H1 (cell line): ENCODE results near the gene CASZ1. TPM values are rescaled to one million over a fixed set of nuclear protein-coding genes. Genes with fewer than 3 reads are reported as not detected.

Source experiments
- CTCF ChIA-PET: fragments of 300-600 bp; sonication (Branson Sonifier 250); formaldehyde crosslinking; loops from one replicate; lab custom pipeline; 2021; ENCODE audit not compliant: partially characterized antibody; lab: Charles Lee
- POLR2A ChIA-PET: fragments of 300-600 bp; sonication (Branson Sonifier 250); formaldehyde crosslinking; loops from one replicate; lab custom pipeline; 2021; ENCODE audit warnings: inconsistent platforms; ENCODE audit not compliant: partially characterized antibody; lab: Charles Lee
- DNase-seq, 2 experiments: peaks; one replicate each; pipeline versions ENCODE4 v3.0.0 to v3.0.0-alpha.2; 2010 to 2022; ENCODE audit warnings: low spot score in 2 of 2, low read depth in 1 of 2, mixed read lengths in 1 of 2
- FAIRE-seq: peaks from 2 replicates; lab custom pipeline; 2011; peaks lifted over from hg19 to GRCh38; lab: Jason Lieb, UNC
- H2AFZ ChIP-seq: 2 replicates; pipeline ENCODE4 v1.8.1; 2012; ENCODE audit warnings: low read length, inconsistent platforms
- H2AK5ac ChIP-seq: 2 replicates; pipeline ENCODE4 v1.6.1; 2013; ENCODE audit warnings: low read depth, low read length
- H2BK120ac ChIP-seq: replicated peaks from 2 replicates; pipeline ENCODE3; 2013; ENCODE audit warnings: low read depth, low read length, inconsistent platforms
- H2BK12ac ChIP-seq: 2 replicates; pipeline ENCODE4 v1.6.1; 2013; ENCODE audit warnings: low read depth, low read length
- H2BK15ac ChIP-seq: 2 replicates; pipeline ENCODE4 v1.6.1; 2013; ENCODE audit warnings: low read length
- H2BK20ac ChIP-seq: 2 replicates; pipeline ENCODE4 v1.6.1; 2013; ENCODE audit warnings: low read length
- H2BK5ac ChIP-seq: 2 replicates; pipeline ENCODE4 v1.6.1; 2013; ENCODE audit warnings: low read depth, low read length
- H3K14ac ChIP-seq: 2 replicates; pipeline ENCODE4 v1.6.1; 2013; ENCODE audit warnings: inconsistent platforms; ENCODE audit not compliant: insufficient read length
- H3K18ac ChIP-seq: 2 replicates; pipeline ENCODE4 v1.6.1; 2013; ENCODE audit warnings: low read length; ENCODE audit errors: extremely low read depth
- H3K23ac ChIP-seq: 2 replicates; pipeline ENCODE4 v1.6.1; 2013; ENCODE audit warnings: inconsistent platforms; ENCODE audit not compliant: insufficient read length
- H3K23me2 ChIP-seq: 2 replicates; pipeline ENCODE4 v1.6.1; 2013; ENCODE audit warnings: low read depth, low read length
- H3K27ac ChIP-seq: 2 replicates; pipeline ENCODE4 v1.6.1; 2011; ENCODE audit warnings: low read depth, low read length, inconsistent platforms
- H3K27me3 ChIP-seq, 4 experiments: replicated peaks in 1 of 4; 1 replicate in 1 of 4; 2 replicates in 3 of 4; pipeline versions ENCODE4 v1.6.1 to v1.8.1; 2011 to 2013; ENCODE audit warnings: low read length in 3 of 4, mild to moderate bottlenecking in 3 of 4, inconsistent platforms in 2 of 4, mixed read lengths in 2 of 4, moderate library complexity in 1 of 4; ENCODE audit not compliant: control insufficient read depth in 3 of 4, insufficient read depth in 3 of 4; ENCODE audit errors: extremely low read depth in 1 of 4
- H3K36me3 ChIP-seq, 4 experiments: 2 replicates each; pipeline versions ENCODE4 v1.6.1 to v1.8.1; 2011 to 2013; ENCODE audit warnings: mild to moderate bottlenecking in 4 of 4, low read length in 3 of 4, moderate library complexity in 2 of 4, control low read depth in 1 of 4, inconsistent platforms in 1 of 4; ENCODE audit not compliant: insufficient read depth in 4 of 4, control insufficient read depth in 2 of 4
- H3K4ac ChIP-seq: replicated peaks from 2 replicates; pipeline ENCODE3; 2013; ENCODE audit warnings: low read length, low read depth, mixed read lengths, inconsistent platforms; ENCODE audit not compliant: insufficient read length
- H3K4me1 ChIP-seq, 4 experiments: replicated peaks in 1 of 4; 1 replicate in 1 of 4; 2 replicates in 3 of 4; pipeline versions ENCODE4 v1.6.1 to v1.8.1; 2011 to 2013; ENCODE audit warnings: low read length in 3 of 4, inconsistent platforms in 2 of 4, mixed read lengths in 1 of 4; ENCODE audit not compliant: insufficient read depth in 4 of 4, control insufficient read depth in 3 of 4
- H3K4me2 ChIP-seq, 2 experiments: 2 replicates each; pipeline versions ENCODE4 v1.6.1 to v1.8.1; 2011 to 2013; ENCODE audit warnings: low read depth in 2 of 2, low read length in 2 of 2, control low read depth in 1 of 2, inconsistent platforms in 1 of 2, mild to moderate bottlenecking in 1 of 2; ENCODE audit not compliant: insufficient read depth in 1 of 2
- H3K4me3 ChIP-seq, 4 experiments: fragments of 200-600, 300-600 bp in 1 of 4; sonication (generic), shearing (Covaris generic), sonication (Bioruptor Twin) in 1 of 4; 2 replicates each; pipeline versions ENCODE4 v1.5.1 to v1.8.1; 2011 to 2016; ENCODE audit warnings: low read length in 4 of 4, low read depth in 3 of 4, control low read depth in 2 of 4, inconsistent platforms in 2 of 4, mild to moderate bottlenecking in 2 of 4, mixed read lengths in 1 of 4, moderate library complexity in 1 of 4; ENCODE audit not compliant: insufficient read depth in 2 of 4; ENCODE audit errors: extremely low read depth in 1 of 4
- H3K56ac ChIP-seq: replicated peaks from 2 replicates; pipeline ENCODE3; 2013; ENCODE audit warnings: low read depth, mild to moderate bottlenecking, mixed read lengths, low read length, inconsistent platforms; ENCODE audit not compliant: insufficient read length
- H3K79me1 ChIP-seq: 2 replicates; pipeline ENCODE4 v1.6.1; 2013; ENCODE audit warnings: low read depth, low read length, control low read depth
- H3K79me2 ChIP-seq, 2 experiments: 2 replicates each; pipeline versions ENCODE4 v1.6.1 to v1.8.1; 2012 to 2013; ENCODE audit warnings: low read length in 2 of 2, mild to moderate bottlenecking in 2 of 2, inconsistent platforms in 1 of 2; ENCODE audit not compliant: insufficient read depth in 2 of 2, control insufficient read depth in 1 of 2
- H3K9ac ChIP-seq, 4 experiments: replicated peaks in 1 of 4; 1 replicate in 1 of 4; 2 replicates in 3 of 4; pipeline versions ENCODE4 v1.6.1 to v1.8.1; 2011 to 2013; ENCODE audit warnings: low read depth in 3 of 4, low read length in 3 of 4, control low read depth in 2 of 4, mild to moderate bottlenecking in 2 of 4, moderate library complexity in 2 of 4, inconsistent platforms in 1 of 4; ENCODE audit errors: extremely low read depth in 1 of 4
- H3K9me3 ChIP-seq, 2 experiments: 2 replicates each; pipeline versions ENCODE4 v1.6.1 to v1.8.1; 2012 to 2013; ENCODE audit warnings: mild to moderate bottlenecking in 2 of 2, moderate library complexity in 2 of 2, control low read depth in 1 of 2, inconsistent platforms in 1 of 2, low read depth in 1 of 2, low read length in 1 of 2, mixed read lengths in 1 of 2; ENCODE audit not compliant: insufficient read depth in 2 of 2
- H4K20me1 ChIP-seq, 2 experiments: replicated peaks in 1 of 2; 2 replicates each; pipeline versions ENCODE3 to v1.8.1; 2011 to 2013; ENCODE audit warnings: inconsistent platforms in 2 of 2, low read length in 2 of 2, mild to moderate bottlenecking in 1 of 2; ENCODE audit not compliant: insufficient read depth in 2 of 2, control insufficient read depth in 1 of 2
- H4K5ac ChIP-seq: 2 replicates; pipeline ENCODE4 v1.6.1; 2013; ENCODE audit warnings: low read length, low read depth, mixed read lengths, inconsistent platforms; ENCODE audit not compliant: insufficient read length
- H4K8ac ChIP-seq: 2 replicates; pipeline ENCODE4 v1.8.0; 2013; ENCODE audit warnings: mild to moderate bottlenecking, moderate library complexity, low read length, inconsistent platforms; ENCODE audit not compliant: insufficient read depth; ENCODE audit errors: extremely low read depth
- H4K91ac ChIP-seq: replicated peaks from 2 replicates; pipeline ENCODE3; 2013; ENCODE audit warnings: low read length, mixed read lengths, inconsistent platforms; ENCODE audit not compliant: insufficient read length
- CBX8 ChIP-seq: fragments of 300-800, 300-1000 bp; sonication (generic); IDR thresholded peaks from 2 replicates; pipeline ENCODE4 v1.7.1; 2016; ENCODE audit warnings: low read depth, low read length, borderline replicate concordance
- CTBP2 ChIP-seq: IDR thresholded peaks from 2 replicates; pipeline ENCODE4 v1.7.0; 2011; ENCODE audit warnings: borderline replicate concordance, mild to moderate bottlenecking, moderate library complexity, mixed read lengths, low read length; ENCODE audit not compliant: insufficient read depth, insufficient read length
- GABPA ChIP-seq: IDR thresholded peaks from 2 replicates; pipeline ENCODE4 v1.6.1; 2011; ENCODE audit warnings: mild to moderate bottlenecking, low read length, moderate library complexity, borderline replicate concordance; ENCODE audit not compliant: insufficient read depth
- POLR2A ChIP-seq, 2 experiments: IDR thresholded peaks; 1 replicate in 1 of 2; 2 replicates in 1 of 2; pipeline ENCODE4 v1.6.1; 2011; ENCODE audit warnings: low read depth in 2 of 2, low read length in 2 of 2, mild to moderate bottlenecking in 2 of 2; ENCODE audit errors: control extremely low read depth in 1 of 2
- POLR2AphosphoS5 ChIP-seq: IDR thresholded peaks from 2 replicates; pipeline ENCODE4 v1.6.1; 2011; ENCODE audit warnings: low read depth, low read length
- SP1 ChIP-seq: IDR thresholded peaks from 2 replicates; pipeline ENCODE4 v1.6.1; 2011; ENCODE audit warnings: low read depth, low read length
- SP4 ChIP-seq: IDR thresholded peaks from 2 replicates; pipeline ENCODE4 v1.6.1; 2012; ENCODE audit warnings: low read length, inconsistent platforms
- TBP ChIP-seq: IDR thresholded peaks from 2 replicates; pipeline ENCODE4 v1.6.1; 2011; ENCODE audit warnings: low read depth, low read length, improper control_type of control experiment
- ZNF274 ChIP-seq: IDR thresholded peaks from 2 replicates; pipeline ENCODE4 v1.7.0; 2012; ENCODE audit warnings: low read length, borderline replicate concordance; ENCODE audit errors: extremely low read depth
- WGBS, 2 experiments: shearing (Covaris generic) in 1 of 2; methylation state at CpG; one replicate each; pipeline versions ENCODE4 v1.1.6 to v1.1.7; 2013 to 2015; ENCODE audit warnings: low lambda C conversion rate in 2 of 2, mixed read lengths in 2 of 2, inconsistent platforms in 1 of 2, low coverage in 1 of 2, missing lambda C conversion rate in 1 of 2; ENCODE audit not compliant: insufficient replicate concordance in 2 of 2, insufficient coverage in 1 of 2, insufficient read length in 1 of 2; ENCODE audit errors: extremely low coverage in 1 of 2, missing lambda C conversion rate in 1 of 2; 5-methylcytosine and 5-hydroxymethylcytosine counted together
- polyA plus RNA-seq, 7 experiments: library from polyadenylated mRNA; depleted of rRNA in 3 of 7; stranded (reverse) in 5 of 7; unstranded in 2 of 7; fragments of >200 nt in 5 of 7; fragments of 200-250 nt in 2 of 7; gene quantifications; 1 replicate in 5 of 7; 2 replicates in 1 of 7; 4 replicates in 1 of 7; pipeline versions ENCODE4 v1.2.1 to v1.2.3, GENCODE V29; 2011 to 2013; ENCODE audit warnings: missing spikeins in 2 of 7, mixed read lengths in 2 of 7
- total RNA-seq: library from RNA; stranded (reverse); fragmentation: NEBNext Ultra II Directional; extraction: Animal tissue kit (Norgen Biotek cat#: 25700); gene quantifications from 2 replicates; pipeline ENCODE4 v1.2.1, GENCODE V29; 2021
- TF ChIP-seq, protein P1 (sequence below): IDR thresholded peaks from 2 replicates; pipeline ENCODE4 v1.6.1; 2012; ENCODE audit warnings: inconsistent platforms
- TF ChIP-seq, protein P2 (sequence below), 3 experiments: IDR thresholded peaks; 1 replicate in 2 of 3; 2 replicates in 1 of 3; pipeline versions ENCODE4 v1.5.1 to v1.6.1; 2011; ENCODE audit warnings: low read length in 3 of 3, mild to moderate bottlenecking in 3 of 3, inconsistent platforms in 2 of 3, low read depth in 1 of 3, moderate library complexity in 1 of 3; ENCODE audit not compliant: insufficient read depth in 1 of 3; ENCODE audit errors: control extremely low read depth in 1 of 3

Gene CASZ1
- total and polyA plus RNA-seq, 2 of the 8 experiments (the other 6 are each of a cell fraction or from before 2014, with no cell fraction given): 4.4 to 7.7 TPM

DNA sequence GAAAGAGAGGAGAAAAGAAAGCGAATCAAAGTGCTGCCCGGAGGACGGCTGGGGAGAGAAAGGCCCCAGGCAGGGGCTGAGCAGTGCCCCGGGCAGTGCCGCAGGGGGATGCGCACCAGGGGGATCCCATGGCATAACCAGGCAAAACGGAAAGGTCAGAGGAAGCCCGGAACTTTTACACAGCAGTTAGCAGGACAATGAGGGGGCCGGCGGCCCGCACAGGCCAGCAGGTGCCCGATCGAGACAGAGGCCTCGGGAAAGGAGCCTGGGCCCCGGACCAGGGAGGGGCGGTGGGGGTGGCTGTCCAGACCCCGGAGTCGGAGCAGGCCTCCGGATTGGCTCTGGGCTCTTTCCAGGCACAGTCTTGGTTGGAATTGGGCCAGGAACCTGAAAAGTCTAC is 86.8 kb downstream of the CASZ1 start:
- no peak overlapping the region for H3K23ac ChIP-seq
- no peak for FAIRE-seq
- H3K27me3 ChIP-seq: peaks cover 0 to 4% (median 1%) of the 10 kb centered on the region in 4 experiments; a peak in 2 of 7 replicates
- no peak overlapping the region for H2BK5ac ChIP-seq
- H3K9me3 ChIP-seq: no peaks in the 10 kb centered on the region
- no peaks in the 10 kb centered on the region for H3K79me2 ChIP-seq
- no peak overlapping the region for H2AFZ ChIP-seq
- POLR2A ChIA-PET: interaction anchor here (0.7 to 1.2 kb wide), 2 partner anchors 71 to 82 kb away, joined by 3 to 4 read pairs; no protein-coding TSS in a partner anchor
- H4K20me1 ChIP-seq: no peaks in the 10 kb centered on the region
- H4K8ac ChIP-seq: no peak overlapping the region
- no peak overlapping the region for H3K56ac ChIP-seq
- no peak overlapping the region for H4K91ac ChIP-seq
- H3K4me1 ChIP-seq: peaks cover 0 to 32% (median 18%) of the 10 kb centered on the region in 4 experiments; a peak in 6 of 7 replicates
- H3K4me3 ChIP-seq: peak overlapping the region in 2 of 4 experiments; percentile 2 to 33; a peak in 1 of 8 replicates
- H2BK120ac ChIP-seq: no peak overlapping the region
- CTCF ChIA-PET: no interaction called here
- no peak overlapping the region for H3K9ac ChIP-seq
- H2AK5ac ChIP-seq: no peak overlapping the region
- peaks cover 2% of the 10 kb centered on the region; the same call in 1 of the 2 replicates for H3K23me2 ChIP-seq
- H3K18ac ChIP-seq: peak overlapping the region; percentile 19; the same call in 1 of the 2 replicates
- H2BK20ac ChIP-seq: 0 out of 2 replicates have a peak overlapping the region, but pooled peaks have one; percentile 72
- no peak overlapping the region for H3K27ac ChIP-seq
- H3K4ac ChIP-seq: no peak overlapping the region
- H2BK12ac ChIP-seq: no peak overlapping the region
- WGBS, 2 experiments: 60% methylated on average over 19 of the region's 19 CpGs; no CpG with 5 or more reads in 1 of the 2 experiments
- H3K14ac ChIP-seq: no peak overlapping the region
- H4K5ac ChIP-seq: no peak overlapping the region
- peak overlapping the region; percentile 30 to 46; a peak in 2 of 4 replicates for H3K4me2 ChIP-seq
- H2BK15ac ChIP-seq: no peak overlapping the region
- no peaks in the 10 kb centered on the region for H3K79me1 ChIP-seq
- no peak for DNase-seq
- H3K36me3 ChIP-seq: no peaks in the 10 kb centered on the region
- TF ChIP-seq, protein P1, sequence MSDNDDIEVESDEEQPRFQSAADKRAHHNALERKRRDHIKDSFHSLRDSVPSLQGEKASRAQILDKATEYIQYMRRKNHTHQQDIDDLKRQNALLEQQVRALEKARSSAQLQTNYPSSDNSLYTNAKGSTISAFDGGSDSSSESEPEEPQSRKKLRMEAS: no peak
- no peak for TF ChIP-seq GABPA
- no peak for TF ChIP-seq SP1
- no peak for TF ChIP-seq TBP
- TF ChIP-seq ZNF274: no peak
- TF ChIP-seq CTBP2: no peak
- TF ChIP-seq CBX8: no peak
- no peak for TF ChIP-seq POLR2A (IDR thresholded peaks at IDR 0.05; ENCODE audit: control extremely low read depth in 1 of 2, low read depth in 2 of 2, low read length in 2 of 2)
- no peak for TF ChIP-seq POLR2AphosphoS5
- TF ChIP-seq, protein P2, sequence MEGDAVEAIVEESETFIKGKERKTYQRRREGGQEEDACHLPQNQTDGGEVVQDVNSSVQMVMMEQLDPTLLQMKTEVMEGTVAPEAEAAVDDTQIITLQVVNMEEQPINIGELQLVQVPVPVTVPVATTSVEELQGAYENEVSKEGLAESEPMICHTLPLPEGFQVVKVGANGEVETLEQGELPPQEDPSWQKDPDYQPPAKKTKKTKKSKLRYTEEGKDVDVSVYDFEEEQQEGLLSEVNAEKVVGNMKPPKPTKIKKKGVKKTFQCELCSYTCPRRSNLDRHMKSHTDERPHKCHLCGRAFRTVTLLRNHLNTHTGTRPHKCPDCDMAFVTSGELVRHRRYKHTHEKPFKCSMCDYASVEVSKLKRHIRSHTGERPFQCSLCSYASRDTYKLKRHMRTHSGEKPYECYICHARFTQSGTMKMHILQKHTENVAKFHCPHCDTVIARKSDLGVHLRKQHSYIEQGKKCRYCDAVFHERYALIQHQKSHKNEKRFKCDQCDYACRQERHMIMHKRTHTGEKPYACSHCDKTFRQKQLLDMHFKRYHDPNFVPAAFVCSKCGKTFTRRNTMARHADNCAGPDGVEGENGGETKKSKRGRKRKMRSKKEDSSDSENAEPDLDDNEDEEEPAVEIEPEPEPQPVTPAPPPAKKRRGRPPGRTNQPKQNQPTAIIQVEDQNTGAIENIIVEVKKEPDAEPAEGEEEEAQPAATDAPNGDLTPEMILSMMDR (IDR thresholded peaks at IDR 0.05; ENCODE audit: control extremely low read depth in 1 of 3, insufficient read depth in 1 of 3, low read depth in 1 of 3, low read length in 3 of 3): no peak
- no peak for TF ChIP-seq SP4
